MM.1S (cell line): ENCODE measurements around the gene SFI1.
"Not testable (repeated sequence)": the region's sequence is repeated elsewhere in the genome, so short reads cannot be mapped to it uniquely, and the experiment has no call there.

Source experiments
- CTCF ChIP-seq: fragments of 300-600 bp; sonication (generic); IDR thresholded peaks from 2 replicates; pipeline ENCODE4 v1.5.1; 2016; ENCODE audit warnings: antibody characterized with exemption, low read length, mixed read lengths
- EZH2 ChIP-seq: fragments of 300-600 bp; sonication (generic); optimal IDR thresholded peaks from 2 replicates; pipeline ENCODE3; 2017; ENCODE audit warnings: low read depth, mild to moderate bottlenecking, antibody characterized with exemption, low read length, mixed read lengths
- EZH2phosphoT487 ChIP-seq: fragments of 300-600 bp; sonication (generic); IDR thresholded peaks from 2 replicates; pipeline ENCODE4 v1.6.1; 2018; ENCODE audit warnings: antibody characterized with exemption, low read length

- TF ChIP-seq CTCF, EZH2phosphoT487, EZH2: not testable (repeated sequence)
Measured at GRCh38 chr22:31590161-31590560, 93.8 kb downstream of the SFI1 start.
